Measurements from ENCODE around the gene BICDL2. TPM values are rescaled to one million over a fixed set of nuclear protein-coding genes. Genes with fewer than 3 reads are reported as not detected.
"Not testable (repeated sequence)": the region's sequence is repeated elsewhere in the genome, so short reads cannot be mapped to it uniquely, and the experiment has no call there.

The BICDL2 gene
- total and polyA plus RNA-seq, 8 donors = 18.4 to 693 (median 47.2) TPM

- peaks cover 0 to 31% (median 11%) of the 10 kb centered on the region in 4 donors for H3K4me1 ChIP-seq
- intact Hi-C loops (cut with DNase I; ENCODE audit: low total_unique reads) = no loop called here
- 83 to 92% (median 86%) methylated on average over 7 of the region's 7 CpGs for WGBS, 5 donors
- H3K27me3 ChIP-seq = peaks cover 0 to 12% (median 0%) of the 10 kb centered on the region in 3 donors
- H3K36me3 ChIP-seq = peaks cover 0 to 10% (median 2%) of the 10 kb centered on the region in 4 donors
- no peak overlapping the region for H3K4me3 ChIP-seq
- TF ChIP-seq EP300 (IDR thresholded peaks at IDR 0.05) (no peak), POLR2AphosphoS5 (IDR thresholded peaks at IDR 0.05) (no peak), CTCF (IDR thresholded peaks at IDR 0.05) (no peak), POLR2A (IDR thresholded peaks at IDR 0.05) (no peak)
- H3K27ac ChIP-seq = no peak overlapping the region
- H3K9me3 ChIP-seq = no peaks in the 10 kb centered on the region
- no peak for DNase-seq
Measured at GRCh38 chr16:3071655-3072054, 34.9 kb upstream of the BICDL2 start.

- Histone ChIP-seq H3K36me3 (peaks cover 0 to 10% (median 2%) of the 10 kb centered on the region in 4 donors), H3K27ac (no peak overlapping the region), H3K4me1 (peaks cover 5 to 39% (median 9%) of the 10 kb centered on the region in 4 donors), H3K9me3 (no peaks in the 10 kb centered on the region), H3K4me3 (no peak overlapping the region), H3K27me3 (peaks cover 0 to 12% (median 0%) of the 10 kb centered on the region in 3 donors)
- intact Hi-C loops (cut with DNase I; ENCODE audit: low total_unique reads) = no loop called here
- no peak for TF ChIP-seq CTCF (IDR thresholded peaks at IDR 0.05)
- TF ChIP-seq POLR2A (IDR thresholded peaks at IDR 0.05) = no peak
- DNase-seq = no peak
- 83 to 93% (median 89%) methylated on average over 8 to 9 of the region's 9 CpGs for WGBS, 5 donors
Measured at GRCh38 chr16:3070608-3071111, 33.9 kb upstream of the BICDL2 start.

- H3K9me3 ChIP-seq; DNase-seq; intact Hi-C loops (cut with DNase I; ENCODE audit: low total_unique reads); H3K27ac ChIP-seq; H3K27me3 ChIP-seq; H3K4me3 ChIP-seq: not testable (repeated sequence)
- 80 to 90% (median 85%) methylated on average over 8 to 10 of the region's 11 CpGs for WGBS, 5 donors
- H3K4me1 ChIP-seq = peaks cover 6 to 44% (median 17%) of the 10 kb centered on the region in 4 donors
- peaks cover 0 to 10% (median 2%) of the 10 kb centered on the region in 4 donors for H3K36me3 ChIP-seq
Measured at GRCh38 chr16:3069146-3069545, 32.4 kb upstream of the BICDL2 start.

GRCh38 chr16:3068487-3068886 is 31.7 kb upstream of the BICDL2 start:
- DNase-seq = peak in 1 of 2 donors; percentile 32
- Histone ChIP-seq H3K36me3 (peaks cover 0 to 10% (median 2%) of the 10 kb centered on the region in 4 donors), H3K27me3 (peaks cover 0 to under 1% (median 0%) of the 10 kb centered on the region in 3 donors), H3K4me3 (peak overlapping the region in 1 of 4 donors; percentile 50), H3K27ac (peak overlapping the region in 1 of 5 donors; percentile 29), H3K4me1 (peaks cover 6 to 37% (median 17%) of the 10 kb centered on the region in 4 donors), H3K9me3 (no peaks in the 10 kb centered on the region)
- 30 to 53% (median 49%) methylated on average over 3 to 4 of the region's 4 CpGs for WGBS, 5 donors
- intact Hi-C loops (cut with DNase I; ENCODE audit: low total_unique reads) = no loop called here
- TF ChIP-seq POLR2A (IDR thresholded peaks at IDR 0.05) (no peak), POLR2AphosphoS5 (IDR thresholded peaks at IDR 0.05) (no peak), CTCF (IDR thresholded peaks at IDR 0.05) (no peak), EP300 (IDR thresholded peaks at IDR 0.05) (no peak)

GRCh38 chr16:3066440-3066748 is 29.6 kb upstream of the BICDL2 start:
- Histone ChIP-seq H3K36me3 (peaks cover 0 to 10% (median 2%) of the 10 kb centered on the region in 4 donors), H3K9me3 (no peaks in the 10 kb centered on the region), H3K27me3 (no peaks in the 10 kb centered on the region), H3K4me3 (peak overlapping the region; percentile 18 to 50 (median 39)), H3K4me1 (peaks cover 6 to 35% (median 17%) of the 10 kb centered on the region in 4 donors), H3K27ac (peak overlapping the region in 4 of 5 donors; percentile 61 to 76 (median 74))
- intact Hi-C loops (cut with DNase I; ENCODE audit: low total_unique reads) = no loop called here
- WGBS, 5 donors = 80 to 98% (median 86%) methylated on average over 7 of the region's 7 CpGs
- no peak for TF ChIP-seq CTCF (IDR thresholded peaks at IDR 0.05)
- DNase-seq = no peak
